Activated naive CD4-positive, alpha-beta T cell treated with anti-CD3 and anti-CD28 coated beads, Interleukin-2, amount 50 U/mL, for 72 hours (primary cell): ENCODE results near the gene AHSA1. TPM values are rescaled to one million over a fixed set of nuclear protein-coding genes. Genes with fewer than 3 reads are reported as not detected.

Source experiments
- total RNA-seq, 2 donors: library from RNA; stranded (reverse); gene quantifications; one replicate each; pipeline ENCODE4 v1.2.3, GENCODE V29; 2022

The AHSA1 gene
- total RNA-seq, 2 donors from 2014 or later: 192 to 295 TPM

Other genes starting within 250 kb of the AHSA1 start
- not detected for gene NGB, start 186.9 kb upstream of the AHSA1 start, total RNA-seq
- 10 to 100 TPM; 15.5 to 18.0 TPM for gene POMT2, start 137.2 kb upstream of the AHSA1 start, total RNA-seq
- gene GSTZ1, start 137.1 kb upstream of the AHSA1 start, total RNA-seq: 10 to 100 TPM; 13.9 to 22.2 TPM
- 10 to 100 TPM; 15.2 to 32.9 TPM for gene TMED8, start 81.0 kb upstream of the AHSA1 start, total RNA-seq
- under 1 TPM; 0.20 to 0.27 TPM for gene SAMD15, start 80.7 kb upstream of the AHSA1 start, total RNA-seq
- under 1 TPM; 0.47 to 0.87 TPM for gene NOXRED1, start 34.6 kb upstream of the AHSA1 start, total RNA-seq
- gene VIPAS39, start 492 bp upstream of the AHSA1 start, total RNA-seq: 10 to 100 TPM; 14.7 to 21.5 TPM
- gene ISM2, start 40.7 kb downstream of the AHSA1 start, total RNA-seq: 1 to 10 TPM in 1 of 2 donors, not detected in 1; 1.0 TPM
- 10 to 100 TPM; 18.8 to 25.8 TPM for gene SPTLC2, start 158.5 kb downstream of the AHSA1 start, total RNA-seq
- 10 to 100 TPM; 16.6 to 17.2 TPM for gene ALKBH1, start 249.9 kb downstream of the AHSA1 start, total RNA-seq